Mesenteric fat pad (tissue), 1 donor: Measurements from ENCODE around the gene LTBP1. TPM values are rescaled to one million over a fixed set of nuclear protein-coding genes. Genes with fewer than 3 reads are reported as not detected.

Experiments used
- DNase-seq: peaks from one replicate; pipeline ENCODE4 v3.0.0-alpha.2; 2020; ENCODE audit warnings: low spot score
- total RNA-seq: library from RNA; stranded (reverse); fragmentation: NEBNext Ultra II Directional; extraction: Animal tissue kit (Norgen Biotek cat#: 25700); gene quantifications from one replicate; pipeline ENCODE4 v1.2.1, GENCODE V29; 2021
- donor health status: DM: yes; HTN: yes; CAD: no.

The LTBP1 gene
- total RNA-seq, 1 donor from 2014 or later = 15.4 TPM

DNA sequence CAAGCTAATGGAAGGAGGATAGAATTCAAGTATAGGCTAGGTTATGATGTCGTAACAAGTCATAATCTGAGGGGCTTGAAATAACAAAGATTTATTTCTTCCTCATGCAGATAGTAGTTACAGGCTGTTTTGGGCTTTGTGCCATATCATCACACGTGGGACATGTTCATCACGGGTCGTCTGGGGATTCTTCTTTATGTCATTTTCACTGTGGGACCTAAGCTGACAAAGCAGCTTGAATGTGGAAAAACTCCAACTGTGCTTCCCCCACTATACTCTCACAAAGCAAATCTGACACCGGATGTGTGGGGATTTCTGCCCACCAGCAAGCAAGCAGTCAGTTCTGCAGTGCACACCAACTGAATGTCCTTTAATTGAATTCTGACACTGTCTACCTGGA, 124.8 kb downstream of the LTBP1 start:
- DNase-seq = no peak

DNA sequence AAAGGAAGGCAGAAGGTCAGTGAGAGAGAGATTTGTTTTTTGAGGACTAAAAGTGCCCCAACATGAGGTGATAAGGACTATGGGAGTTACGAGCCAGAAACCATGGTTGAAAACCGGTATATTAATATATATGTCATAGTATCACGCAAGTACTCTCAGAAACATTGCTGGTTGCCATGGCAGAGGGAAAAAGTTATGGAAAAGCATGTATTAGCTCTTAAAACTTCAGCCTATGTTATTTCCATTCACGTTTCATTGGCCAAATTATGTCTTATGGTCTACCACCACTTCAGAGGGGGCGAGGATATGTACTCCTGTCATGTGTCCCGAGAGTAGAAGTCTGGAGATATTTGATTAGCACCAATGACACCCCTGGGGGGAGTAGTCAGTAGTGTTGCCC, 125.9 kb downstream of the LTBP1 start:
- no peak for DNase-seq

DNA sequence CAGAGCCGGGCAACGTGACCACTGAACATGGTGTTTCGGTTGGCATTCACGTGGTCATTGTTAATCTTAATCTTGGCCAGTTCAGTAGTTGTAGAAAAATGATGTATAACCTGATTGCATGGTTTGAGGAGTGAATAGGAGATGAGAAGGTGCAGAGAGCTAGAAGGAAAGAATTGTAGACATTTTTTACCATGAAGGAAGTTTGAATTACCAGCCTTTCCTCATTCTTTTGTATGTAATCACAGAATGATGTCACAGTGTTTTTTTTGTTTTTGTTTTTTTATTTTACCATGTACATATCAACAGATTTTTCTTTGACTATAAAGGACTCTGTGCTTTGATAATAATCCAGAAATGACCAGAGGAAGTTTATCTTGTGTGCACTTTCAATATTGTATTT, 126.3 kb downstream of the LTBP1 start:
- no peak for DNase-seq

DNA sequence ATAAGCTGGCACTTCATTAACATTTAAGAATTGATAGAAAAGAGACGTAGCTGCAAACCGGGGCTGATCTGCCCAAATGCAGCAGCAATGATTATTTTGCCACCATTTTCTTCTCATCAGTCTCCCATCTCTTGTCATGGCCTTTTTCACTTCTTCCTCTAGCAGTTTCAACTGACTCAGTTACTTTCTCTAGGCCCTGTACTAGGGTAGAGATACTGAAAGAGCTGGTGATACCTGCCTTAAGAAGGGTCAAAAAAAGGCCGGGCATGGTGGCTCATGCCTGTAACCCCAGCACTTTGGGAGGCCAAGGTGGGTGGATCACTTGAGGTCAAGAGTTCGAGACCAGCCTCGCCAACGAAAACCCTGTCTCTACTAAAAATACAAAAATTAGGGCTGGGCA, 127.4 kb downstream of the LTBP1 start:
- no peak for DNase-seq

DNA sequence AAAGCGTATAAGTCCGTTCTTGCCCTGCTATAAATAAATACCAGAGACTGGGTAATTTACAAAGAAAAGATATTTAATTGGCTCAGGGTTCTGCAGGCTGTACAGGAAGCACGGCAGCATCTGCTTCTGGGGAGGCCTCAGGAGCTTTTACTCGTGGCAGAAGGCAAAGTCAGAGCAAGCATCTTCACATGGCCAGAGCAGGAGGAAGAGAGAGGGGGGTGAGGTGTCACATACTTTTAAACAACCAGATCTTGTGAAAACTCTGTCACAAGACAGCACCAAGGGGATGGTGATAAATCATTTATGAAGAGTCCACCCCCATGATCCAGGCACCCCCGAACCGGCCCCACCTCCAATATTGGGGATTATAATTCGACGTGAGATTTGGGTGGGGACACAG, 130.6 kb downstream of the LTBP1 start:
- no peak for DNase-seq

DNA sequence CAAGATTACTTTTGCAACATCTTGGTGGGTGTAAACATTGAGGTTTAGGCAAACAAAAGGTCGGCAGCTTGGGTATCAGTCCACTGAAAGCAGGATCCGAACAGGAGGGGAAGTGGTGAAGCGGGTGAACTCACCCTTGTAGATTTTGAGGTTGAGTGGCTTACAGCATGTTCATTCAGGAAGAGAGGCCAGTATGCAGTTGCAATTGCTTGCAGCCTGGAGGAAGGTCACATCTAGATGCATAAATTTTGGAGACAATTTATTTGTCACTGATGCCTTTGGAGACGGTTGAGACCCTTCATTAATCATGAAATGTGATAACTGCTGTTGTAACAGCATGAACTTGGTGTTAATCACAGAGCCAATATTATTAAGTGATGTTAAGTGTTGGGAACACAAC, 131.1 kb downstream of the LTBP1 start:
- DNase-seq = no peak

DNA sequence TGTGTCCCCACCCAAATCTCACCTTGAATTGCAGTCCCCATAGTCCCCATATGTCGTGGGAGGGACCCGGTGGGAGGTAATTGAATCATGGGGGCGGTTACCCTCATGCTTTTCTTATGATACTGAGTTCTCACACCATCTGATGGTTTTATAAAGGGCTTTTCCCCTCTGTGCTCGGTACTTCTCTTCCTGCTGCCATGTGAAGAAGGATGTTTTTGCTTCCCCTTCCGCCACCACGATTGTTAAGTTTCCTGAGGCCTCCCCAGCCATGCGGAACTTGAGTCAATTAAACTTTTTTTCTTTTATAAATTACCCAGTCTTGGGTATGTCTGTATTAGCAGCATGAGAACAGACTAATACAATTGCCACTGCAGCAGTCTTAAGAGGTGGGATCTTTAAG, 134.9 kb downstream of the LTBP1 start:
- DNase-seq = no peak

DNA sequence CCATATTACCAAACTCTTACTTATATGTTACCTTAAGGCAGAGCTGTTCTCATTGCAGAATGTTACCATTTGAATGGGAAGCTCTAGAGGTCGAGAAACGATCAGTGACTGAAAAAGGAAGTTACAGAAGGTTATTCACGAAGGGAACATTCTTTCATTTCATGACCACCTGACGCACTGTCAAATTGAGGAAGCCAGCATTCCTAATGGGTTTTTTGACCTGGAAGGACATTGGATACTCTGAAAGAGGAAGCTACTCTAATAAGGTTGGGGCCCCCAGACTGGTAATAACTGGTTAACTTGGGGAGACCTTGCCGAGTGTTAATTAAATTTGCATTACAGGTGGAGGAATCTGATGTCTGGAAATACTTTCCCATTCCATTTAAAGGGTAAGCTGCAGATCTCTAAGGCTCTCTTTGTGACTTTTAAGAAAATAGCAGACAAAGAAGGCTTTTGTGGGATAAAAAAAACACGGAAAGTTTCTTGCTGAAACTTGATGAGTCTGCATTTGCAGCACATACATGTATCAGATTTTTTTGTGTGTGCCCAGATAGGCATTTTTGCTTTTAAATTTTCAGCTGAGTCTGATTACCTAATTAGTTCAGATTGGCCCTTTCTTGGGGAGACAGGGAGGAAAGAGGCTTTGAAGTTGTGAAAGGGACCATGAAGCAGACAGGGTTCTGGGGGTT, 137.1 kb downstream of the LTBP1 start:
- DNase-seq = no peak

DNA sequence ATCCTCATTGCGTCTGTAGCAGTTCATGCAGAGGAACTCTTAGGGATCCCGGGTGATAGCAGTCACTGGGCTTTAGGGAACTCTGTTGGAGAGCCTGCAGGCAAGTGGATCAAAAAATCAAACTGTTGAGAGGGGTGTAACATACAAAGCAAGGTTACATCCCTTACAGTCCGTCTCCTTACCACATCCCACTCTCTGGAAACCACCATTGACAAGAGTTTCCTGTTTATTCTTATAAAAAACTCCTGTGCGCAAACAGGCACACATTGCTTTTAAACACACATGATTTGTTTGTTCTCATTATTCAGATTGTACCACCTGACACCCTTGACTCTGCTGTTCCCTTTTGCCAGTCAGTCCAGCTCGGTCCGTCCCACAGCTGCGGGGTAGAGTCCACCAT, 137.7 kb downstream of the LTBP1 start:
- no peak for DNase-seq

DNA sequence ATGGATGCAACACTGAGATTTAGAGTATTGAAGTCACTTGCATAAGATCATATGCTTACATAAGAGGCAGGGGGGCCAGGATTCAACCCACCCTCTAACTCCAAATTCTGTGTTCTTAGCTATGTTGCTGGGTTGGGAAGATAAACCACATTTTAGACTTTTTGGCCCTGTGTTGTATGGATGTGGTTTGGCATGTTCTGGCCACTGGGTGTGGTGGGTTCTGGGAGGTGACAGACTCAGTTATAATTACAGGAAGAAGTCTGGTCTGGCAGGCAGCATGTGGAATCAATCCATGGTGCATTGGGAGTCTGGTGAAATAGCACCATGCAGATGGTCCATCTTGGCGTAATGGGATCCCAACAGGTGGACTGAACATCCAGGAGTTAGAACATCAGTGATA, 138.9 kb downstream of the LTBP1 start:
- no peak for DNase-seq

DNA sequence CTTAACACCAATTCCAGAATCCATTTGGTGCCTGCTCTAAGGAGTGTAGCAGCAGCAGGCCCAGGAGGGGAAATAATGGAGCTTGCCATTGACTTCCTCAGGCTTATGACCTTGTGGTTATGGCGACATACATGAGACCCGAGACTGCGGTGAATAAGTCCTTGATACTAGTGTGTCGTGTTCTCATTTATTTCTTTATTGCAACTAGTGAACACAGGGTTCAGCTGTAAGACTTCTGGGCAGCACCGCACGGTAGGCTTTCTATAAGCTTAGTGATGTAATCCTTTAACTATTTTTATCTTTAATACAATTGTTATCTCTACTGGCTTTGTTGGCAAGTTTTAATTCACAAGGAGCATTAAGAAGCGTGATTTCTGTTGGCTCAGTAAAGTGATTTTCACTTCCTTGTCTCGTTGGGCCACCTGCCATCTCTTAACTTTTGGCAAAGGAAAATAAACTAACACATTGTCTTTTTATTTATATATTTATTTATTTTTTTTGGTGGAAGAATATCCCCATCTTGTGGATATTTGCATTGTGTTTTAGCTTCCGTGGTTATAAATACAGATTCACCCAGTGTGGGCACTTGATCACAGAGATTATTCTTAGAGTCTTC, 139.8 kb downstream of the LTBP1 start:
- DNase-seq = no peak

DNA sequence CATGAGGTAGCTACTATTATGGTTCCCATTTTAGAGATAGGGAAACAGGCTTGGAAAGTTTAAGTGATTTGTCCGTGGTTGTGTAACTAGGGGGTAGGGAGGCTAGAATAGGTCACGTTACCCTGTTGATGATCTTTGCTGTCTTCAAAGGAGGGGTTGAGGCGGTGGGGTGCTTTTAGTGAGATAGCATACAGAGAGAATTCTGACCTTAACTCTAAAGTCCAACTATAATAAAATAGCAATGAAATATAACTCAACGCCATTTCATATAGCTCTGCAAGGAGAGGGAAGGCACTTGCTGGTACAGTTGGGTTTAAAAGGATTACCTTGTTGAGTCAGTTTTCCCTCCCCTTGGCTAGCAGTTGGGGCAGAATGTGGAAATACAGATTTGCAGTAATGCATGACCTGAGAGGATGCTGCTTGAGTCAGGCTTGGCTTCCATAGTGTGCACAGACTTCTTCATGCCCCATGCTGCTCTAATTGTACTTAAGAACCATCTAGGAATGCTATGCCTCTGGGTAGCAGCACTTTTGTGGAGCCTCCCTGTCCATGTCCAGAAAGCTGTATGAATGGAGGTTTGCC, 143.9 kb downstream of the LTBP1 start:
- no peak for DNase-seq

DNA sequence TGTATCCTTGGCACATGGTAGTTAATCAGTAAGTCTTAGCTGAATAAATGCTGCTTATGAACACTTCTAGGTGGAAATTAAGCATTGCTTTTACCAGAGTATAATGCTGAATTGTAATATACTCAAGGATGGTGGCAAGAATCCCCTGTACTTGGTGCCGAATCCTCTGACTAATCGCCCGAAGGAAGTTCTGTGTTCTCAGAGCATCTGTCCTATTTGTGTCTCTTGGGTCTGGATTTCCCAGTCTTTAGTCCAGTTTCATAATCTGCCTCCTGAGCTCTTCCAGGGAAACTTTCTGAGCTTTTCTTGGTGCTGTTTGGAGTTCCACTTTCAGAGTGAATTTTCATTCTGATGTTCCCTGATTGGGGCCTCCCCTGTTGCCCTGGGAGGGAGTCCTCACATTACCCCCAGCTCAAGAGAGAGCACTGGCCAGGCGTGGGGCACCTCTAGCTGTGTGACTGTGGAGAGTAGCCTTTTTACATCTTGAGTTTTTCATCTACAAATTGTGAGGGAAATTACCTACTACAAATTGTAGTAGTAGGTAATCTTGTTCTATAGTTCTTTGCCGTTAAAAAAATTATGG, 144.9 kb downstream of the LTBP1 start:
- DNase-seq = no peak

DNA sequence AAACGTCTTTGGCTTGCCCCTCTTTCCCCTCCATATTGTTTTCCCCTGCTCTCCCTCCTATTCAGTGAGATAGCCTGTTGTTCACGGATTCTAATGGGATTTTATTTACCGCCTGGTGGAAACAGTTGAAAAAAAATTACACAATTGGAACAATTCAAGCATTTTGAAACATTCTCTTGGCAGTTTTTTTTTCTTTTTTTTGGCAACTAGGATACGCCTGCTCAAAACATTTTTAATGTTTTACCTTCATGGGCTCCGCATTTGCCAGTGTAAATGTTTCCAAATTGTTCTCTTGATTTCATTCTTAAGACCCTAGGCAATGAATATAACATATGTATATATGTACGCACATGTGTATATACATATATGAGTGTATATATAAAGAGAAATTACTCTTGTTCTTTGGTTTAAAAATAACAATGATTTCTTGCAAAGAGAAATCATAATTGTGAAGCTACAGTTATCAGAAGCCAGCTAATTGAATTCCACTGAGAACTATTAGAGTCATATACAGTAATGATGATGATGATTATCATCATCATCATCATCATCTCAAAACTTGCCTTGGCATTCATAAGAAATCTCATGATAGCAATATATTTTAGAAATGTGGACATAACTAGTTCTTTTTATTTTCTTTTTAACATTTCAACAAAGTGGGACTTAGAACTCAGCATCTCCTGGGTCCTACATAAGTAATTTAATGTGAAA, 146.7 kb downstream of the LTBP1 start:
- DNase-seq = no peak

DNA sequence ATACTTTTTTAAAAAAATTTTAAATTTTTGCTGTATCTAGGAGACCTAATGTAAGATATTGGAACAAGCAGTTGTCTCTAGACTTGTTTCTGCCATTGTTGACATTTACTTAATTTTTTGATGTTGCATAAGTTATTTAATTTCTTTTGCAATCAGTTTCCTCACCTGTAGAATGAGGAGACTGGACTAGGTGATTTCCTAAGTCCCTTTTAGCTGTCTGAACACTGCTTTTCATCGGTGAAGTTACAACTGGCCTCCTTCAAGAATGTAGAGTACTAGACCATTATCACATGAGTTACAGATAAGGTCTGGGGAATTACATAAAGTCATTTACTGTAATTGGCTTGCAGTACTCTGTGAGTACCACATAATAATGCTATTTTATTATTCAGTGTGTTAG, 147.6 kb downstream of the LTBP1 start:
- DNase-seq = no peak

DNA sequence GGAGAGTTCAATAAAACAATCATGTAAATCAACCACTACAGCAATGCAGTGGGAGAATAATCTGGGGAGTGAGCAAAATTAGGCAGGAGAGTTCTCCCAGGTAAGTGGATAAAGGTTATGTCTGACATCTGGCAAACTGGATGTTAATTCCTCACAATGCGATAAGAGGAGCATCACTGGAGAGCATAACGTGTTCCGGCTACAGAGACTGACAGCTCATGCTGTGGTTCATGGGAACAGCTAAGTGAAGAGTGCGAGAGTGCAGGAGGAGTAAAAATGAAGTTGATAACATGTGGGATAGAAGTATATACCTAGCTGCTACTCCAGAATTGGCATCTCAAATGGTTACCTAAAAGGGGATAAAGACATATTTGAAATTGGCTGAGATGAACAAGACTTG, 153.2 kb downstream of the LTBP1 start:
- no peak for DNase-seq

DNA sequence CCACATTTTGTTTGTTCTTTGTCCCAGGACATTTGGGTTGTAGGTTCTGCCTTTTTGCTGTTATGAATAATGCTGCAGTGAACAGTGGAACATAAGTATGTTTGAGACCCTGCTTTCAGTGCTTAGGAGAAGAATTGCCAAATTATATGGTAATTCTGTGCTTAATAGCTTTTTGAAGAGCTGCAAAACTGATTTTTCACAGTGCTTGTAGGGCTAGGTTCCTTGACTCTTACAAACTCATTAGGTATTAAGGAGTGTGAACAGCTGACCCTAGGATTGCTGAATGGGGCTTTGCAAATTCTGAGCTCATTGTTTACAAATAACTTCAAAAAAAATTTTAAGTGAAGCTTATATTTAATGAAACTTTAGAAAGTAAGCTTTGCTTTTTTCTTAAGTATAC, 154.2 kb downstream of the LTBP1 start:
- no peak for DNase-seq

DNA sequence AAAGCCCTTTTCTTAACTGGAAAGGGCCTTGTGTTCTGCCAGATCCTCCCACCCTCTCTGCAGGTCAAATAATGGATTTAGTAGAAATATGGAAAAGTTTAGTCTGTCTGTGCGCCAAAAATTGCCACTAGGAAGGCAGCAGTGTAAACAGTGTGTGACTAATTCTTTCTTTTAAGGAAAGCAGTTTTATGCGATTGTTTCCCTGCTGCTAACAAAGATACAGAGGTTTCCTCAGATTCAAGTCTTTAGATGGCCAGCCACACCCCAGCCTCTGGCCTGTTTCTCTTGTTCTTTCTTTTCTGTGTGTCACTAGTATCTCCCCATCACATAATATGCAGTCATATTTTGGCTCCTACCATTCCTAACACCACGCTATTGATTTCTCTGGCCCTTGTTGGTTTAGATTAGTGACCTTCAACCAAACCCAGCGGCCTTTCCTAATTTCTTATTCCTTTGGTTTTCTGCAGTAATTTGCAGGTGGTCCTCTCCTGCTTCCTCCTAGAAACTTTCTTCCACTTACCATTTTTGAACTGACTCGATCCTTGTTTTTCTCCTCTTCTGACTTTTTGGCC, 157.4 kb downstream of the LTBP1 start:
- DNase-seq = no peak

DNA sequence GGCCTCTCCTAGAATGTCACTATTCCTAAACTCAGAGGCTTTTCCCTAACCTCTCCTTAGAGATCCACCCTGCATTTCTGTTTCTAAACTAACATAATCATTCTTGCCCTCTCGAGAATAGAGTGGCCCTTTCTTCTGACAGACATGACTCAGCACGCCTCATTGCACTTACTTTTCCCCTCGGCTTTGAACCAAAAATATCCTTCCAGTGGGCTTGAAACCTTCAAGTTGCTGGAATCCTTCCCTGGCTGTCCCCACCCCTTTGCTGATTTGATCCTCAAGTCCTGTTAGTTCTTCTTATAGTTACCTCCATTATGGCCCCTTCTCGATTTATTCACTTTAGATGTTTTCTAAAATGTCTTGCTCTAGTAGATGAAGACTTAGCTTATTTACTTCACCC, 158.0 kb downstream of the LTBP1 start:
- no peak for DNase-seq

DNA sequence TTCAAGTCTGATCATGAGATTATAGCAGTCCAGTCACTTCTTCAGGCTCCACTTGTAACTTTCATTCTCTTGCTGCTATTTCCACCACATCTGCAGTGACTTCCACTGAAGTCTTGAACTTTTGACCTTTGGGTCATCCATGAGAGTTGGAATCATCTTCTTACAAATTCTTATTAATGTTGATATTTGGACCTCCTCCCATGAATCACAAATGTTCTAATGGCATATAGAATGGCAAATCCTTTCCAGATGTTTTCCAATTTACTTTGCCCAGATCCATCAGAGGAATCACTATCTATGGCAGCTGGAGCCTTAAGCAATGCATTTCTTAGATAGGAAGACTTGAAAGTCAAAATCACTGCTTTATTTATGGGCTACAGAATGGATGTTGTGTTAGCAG, 159.4 kb downstream of the LTBP1 start:
- no peak for DNase-seq

DNA sequence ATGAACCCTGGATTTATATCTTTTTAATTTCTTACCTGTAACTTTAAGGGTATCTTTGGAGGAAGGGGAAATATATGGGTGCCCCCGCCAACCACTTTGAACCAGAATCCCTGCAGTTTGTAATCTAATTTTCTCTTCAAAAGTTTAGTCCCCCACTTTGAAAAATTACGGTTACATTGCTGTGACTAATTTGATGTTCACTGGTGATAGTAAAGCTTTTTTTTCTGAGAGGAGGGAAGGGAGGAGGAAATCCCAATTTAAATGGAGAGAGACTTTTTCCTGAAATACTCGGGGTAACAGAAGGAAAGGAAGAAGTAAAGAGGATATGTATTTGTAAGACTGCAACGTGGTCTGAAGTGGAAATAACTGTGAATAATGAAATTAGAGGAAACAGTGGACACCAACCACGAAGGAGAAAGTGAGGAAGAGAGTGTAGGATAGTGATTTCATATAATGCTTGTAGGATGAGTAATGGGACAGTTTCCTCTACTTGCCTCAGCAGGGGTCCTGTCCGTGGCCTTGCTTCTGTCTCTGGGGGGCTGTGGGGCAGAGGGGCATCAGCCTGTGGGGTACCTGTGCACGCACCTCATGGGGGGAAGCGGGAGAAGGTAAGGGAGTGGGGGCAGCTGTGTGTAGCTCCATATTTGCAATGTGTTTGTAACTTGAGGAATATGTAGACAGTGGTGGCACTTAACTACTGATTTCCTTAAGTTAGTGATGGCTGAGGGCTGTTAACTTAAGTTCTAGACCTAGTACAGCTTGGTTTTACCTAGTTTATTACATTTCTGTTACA, 161.1 kb downstream of the LTBP1 start:
- DNase-seq = no peak
